ENCODE data around the gene ZNF770. TPM values are rescaled to one million over a fixed set of nuclear protein-coding genes. Genes with fewer than 3 reads are reported as not detected.
"Not testable (repeated sequence)": the region's sequence is repeated elsewhere in the genome, so short reads cannot be mapped to it uniquely, and the experiment has no call there.

The ZNF770 gene
- total RNA-seq, 3 donors from 2014 or later, result 52.1 to 60.3 (median 57.6) TPM

DNA sequence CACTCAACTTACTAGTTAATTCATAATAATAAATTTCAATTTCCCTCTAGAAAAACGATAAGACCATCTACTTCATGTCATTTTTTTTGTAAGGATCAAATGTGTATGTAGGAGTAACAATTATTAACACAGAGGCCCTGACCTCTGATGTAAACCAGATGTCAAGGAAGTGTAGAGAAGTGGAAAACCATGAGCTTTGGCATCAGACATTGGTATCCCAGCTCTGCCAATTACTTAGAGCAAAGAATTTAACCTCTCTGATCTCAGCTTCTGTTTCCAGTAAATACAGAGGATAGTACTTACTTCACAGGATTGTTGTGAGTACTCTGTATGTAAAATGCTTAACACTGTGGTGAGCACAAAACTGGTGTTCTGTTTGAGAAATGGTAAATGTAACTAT is 36.1 kb downstream of the ZNF770 start:
- no peak overlapping the region for H3K4me3 Mint-ChIP-seq
- peaks cover 21% of the 10 kb centered on the region for H3K36me3 Mint-ChIP-seq (ENCODE audit: insufficient read depth)
- H3K27me3 Mint-ChIP-seq (ENCODE audit: low read depth), result no peaks in the 10 kb centered on the region
- H3K4me1 Mint-ChIP-seq (ENCODE audit: low read depth), result peaks cover 5% of the 10 kb centered on the region
- ATAC-seq (no peak), DNase-seq (no peak)
- H3K9me3 Mint-ChIP-seq, result no peaks in the 10 kb centered on the region

DNA sequence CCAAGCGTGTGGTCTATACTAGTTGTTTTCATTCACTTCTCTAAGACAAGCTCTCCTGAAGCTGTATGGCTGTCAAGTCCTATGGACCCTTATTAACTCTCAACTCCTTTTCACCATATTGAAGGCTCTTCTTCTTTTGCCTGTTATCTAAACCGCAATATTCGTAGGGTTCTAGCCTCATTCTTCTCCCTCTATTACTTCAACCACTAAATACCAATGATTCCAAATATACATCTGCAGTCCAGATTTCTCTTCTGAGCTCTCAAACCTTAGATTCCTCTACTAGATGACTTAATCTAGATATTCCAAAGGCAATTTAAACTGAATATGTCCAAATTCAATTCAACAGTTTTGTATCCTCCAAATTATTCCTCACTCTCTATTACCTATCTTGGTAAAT is 43.2 kb downstream of the ZNF770 start:
- Mint-ChIP-seq H3K4me1 (ENCODE audit: low read depth) (no peaks in the 10 kb centered on the region), H3K36me3 (ENCODE audit: insufficient read depth) (peaks cover 23% of the 10 kb centered on the region), H3K27me3 (ENCODE audit: low read depth) (no peaks in the 10 kb centered on the region), H3K4me3 (no peak overlapping the region), H3K9me3 (no peaks in the 10 kb centered on the region)
- ATAC-seq, result no peak
- no peak for DNase-seq

DNA sequence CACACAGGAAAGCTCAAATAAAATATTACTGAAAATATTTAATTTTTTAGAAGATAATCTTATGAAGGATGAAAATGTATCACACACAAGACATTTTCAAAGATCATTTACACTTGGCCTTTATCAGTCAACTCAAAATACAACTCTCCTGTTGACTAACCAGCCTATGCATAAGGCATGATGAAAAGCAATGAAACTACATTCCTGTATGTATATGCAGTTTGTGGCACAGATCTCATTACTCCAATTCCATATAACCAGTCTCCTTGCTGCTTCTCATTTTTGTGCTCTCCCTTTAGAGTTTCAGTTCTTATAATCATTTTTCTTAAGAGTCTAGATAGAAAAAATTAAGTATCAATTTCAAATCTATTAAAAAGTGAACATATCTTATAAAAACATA is 44.4 kb downstream of the ZNF770 start:
- Mint-ChIP-seq H3K9me3 (no peaks in the 10 kb centered on the region), H3K36me3 (ENCODE audit: insufficient read depth) (peaks cover 27% of the 10 kb centered on the region), H3K27me3 (ENCODE audit: low read depth) (no peaks in the 10 kb centered on the region), H3K4me3 (no peak overlapping the region), H3K4me1 (ENCODE audit: low read depth) (no peaks in the 10 kb centered on the region)
- no peak for ATAC-seq
- DNase-seq, result no peak

DNA sequence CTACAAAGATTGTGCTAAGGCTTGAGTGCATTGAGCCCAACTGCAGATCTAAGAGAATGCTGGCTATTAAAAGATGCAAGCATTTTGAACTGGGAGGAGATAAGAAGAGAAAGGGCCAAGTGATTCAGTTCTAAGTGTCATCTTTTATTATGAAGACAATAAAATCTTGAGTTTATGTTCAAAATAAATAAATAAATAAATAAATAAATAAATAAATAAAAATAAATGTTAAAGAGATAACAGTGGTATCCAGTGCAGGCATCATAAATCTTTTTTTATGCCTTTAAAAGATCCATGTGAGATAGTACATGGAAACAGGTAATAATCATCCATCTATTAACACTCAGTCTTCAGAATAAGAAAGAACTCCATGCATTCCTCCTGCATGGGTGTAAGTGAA is 44.8 kb downstream of the ZNF770 start:
- H3K36me3 Mint-ChIP-seq (ENCODE audit: insufficient read depth), result peaks cover 29% of the 10 kb centered on the region
- not testable (repeated sequence) for H3K4me1 Mint-ChIP-seq (ENCODE audit: low read depth); H3K4me3 Mint-ChIP-seq; H3K9me3 Mint-ChIP-seq; H3K27me3 Mint-ChIP-seq (ENCODE audit: low read depth); DNase-seq; ATAC-seq

DNA sequence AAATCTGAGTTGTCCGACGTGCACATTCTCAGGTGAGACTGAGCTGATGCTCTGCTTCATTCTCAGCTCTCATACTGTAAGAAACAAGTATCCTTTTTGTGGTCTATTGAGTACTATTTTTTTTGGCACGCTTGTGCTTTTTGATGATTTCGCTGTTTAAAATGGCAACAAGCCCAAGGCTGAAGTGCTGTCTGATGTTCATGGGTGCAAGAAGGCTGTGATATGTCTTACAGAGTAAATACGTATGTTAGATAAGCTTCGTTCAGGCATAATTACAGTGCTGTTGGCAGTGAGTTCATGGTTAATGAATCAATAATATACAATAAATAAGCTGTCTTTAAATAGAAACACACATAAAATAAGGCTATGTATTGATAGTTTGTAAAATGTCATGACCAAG is 45.7 kb downstream of the ZNF770 start:
- peaks cover 30% of the 10 kb centered on the region for H3K36me3 Mint-ChIP-seq (ENCODE audit: insufficient read depth)

GRCh38 chr15:34941831-34942230 is 46.3 kb downstream of the ZNF770 start:
- Mint-ChIP-seq H3K4me3 (no peak overlapping the region), H3K36me3 (ENCODE audit: insufficient read depth) (peaks cover 30% of the 10 kb centered on the region), H3K9me3 (no peaks in the 10 kb centered on the region), H3K27me3 (ENCODE audit: low read depth) (no peaks in the 10 kb centered on the region), H3K4me1 (ENCODE audit: low read depth) (no peaks in the 10 kb centered on the region)
- ATAC-seq (no peak), DNase-seq (no peak)

More for the DNA sequence above, 45.7 kb downstream of the ZNF770 start:
- no peaks in the 10 kb centered on the region for H3K9me3 Mint-ChIP-seq
- no peak overlapping the region for H3K4me3 Mint-ChIP-seq
- no peak for DNase-seq
- H3K27me3 Mint-ChIP-seq (ENCODE audit: low read depth), result no peaks in the 10 kb centered on the region
- ATAC-seq, result no peak
- no peaks in the 10 kb centered on the region for H3K4me1 Mint-ChIP-seq (ENCODE audit: low read depth)

DNA sequence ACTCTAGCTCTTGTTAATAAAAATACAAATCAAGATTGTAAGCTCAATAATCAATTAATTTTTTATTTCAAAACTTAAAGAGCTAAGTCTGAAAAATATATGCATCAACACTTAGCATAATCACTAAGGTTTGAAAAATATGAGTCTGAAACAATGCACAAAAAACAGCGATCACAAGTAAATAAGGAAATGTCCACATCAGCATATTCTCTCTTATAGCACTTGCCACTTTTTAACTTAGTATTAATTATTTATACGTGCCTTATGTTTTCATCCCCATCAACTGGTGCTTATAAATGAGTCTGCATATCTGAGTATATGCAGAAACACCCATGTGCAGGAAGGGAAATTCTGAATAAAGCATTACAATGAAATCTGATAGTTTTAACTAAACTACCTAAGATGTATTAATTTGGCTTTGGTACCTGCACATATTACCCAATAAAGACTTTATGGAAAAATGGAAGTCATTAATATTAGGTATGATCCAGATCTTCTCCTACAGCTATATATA is 46.8 kb downstream of the ZNF770 start:
- no peak overlapping the region for H3K4me3 Mint-ChIP-seq
- H3K4me1 Mint-ChIP-seq (ENCODE audit: low read depth), result no peaks in the 10 kb centered on the region
- ATAC-seq (no peak), DNase-seq (no peak)
- no peaks in the 10 kb centered on the region for H3K9me3 Mint-ChIP-seq
- peaks cover 30% of the 10 kb centered on the region for H3K36me3 Mint-ChIP-seq (ENCODE audit: insufficient read depth)
- no peaks in the 10 kb centered on the region for H3K27me3 Mint-ChIP-seq (ENCODE audit: low read depth)

DNA sequence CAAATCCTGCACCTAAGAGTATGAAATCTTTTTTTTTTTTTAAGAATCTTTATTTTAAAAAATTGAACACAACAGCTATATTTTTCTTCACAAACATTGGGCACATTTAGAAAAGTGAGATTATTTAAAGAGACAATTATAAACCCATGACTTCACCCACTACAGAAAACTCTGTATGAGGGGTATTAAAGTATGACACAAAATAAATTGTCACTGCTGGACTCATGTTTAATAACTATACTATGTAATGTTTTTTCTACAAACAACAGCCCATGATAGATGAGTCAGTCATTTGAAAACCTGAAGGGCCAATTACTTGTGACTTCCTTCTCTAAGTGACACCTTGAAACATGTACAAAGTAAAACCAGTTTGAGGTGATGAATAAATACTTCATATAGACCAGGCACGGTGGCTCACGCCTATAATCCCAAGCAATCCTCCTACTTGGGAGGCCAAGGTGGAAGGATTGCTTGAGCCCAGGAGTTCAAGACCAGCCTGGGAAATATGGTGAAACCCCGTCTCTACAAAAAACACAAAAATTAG is 54.6 kb downstream of the ZNF770 start:
- Mint-ChIP-seq H3K4me3 (no peak overlapping the region), H3K4me1 (ENCODE audit: low read depth) (no peaks in the 10 kb centered on the region), H3K36me3 (ENCODE audit: insufficient read depth) (peaks cover 44% of the 10 kb centered on the region), H3K9me3 (no peaks in the 10 kb centered on the region), H3K27me3 (ENCODE audit: low read depth) (no peaks in the 10 kb centered on the region)
- no peak for DNase-seq
- no peak for ATAC-seq

GRCh38 chr15:34928349-34928748 is 59.7 kb downstream of the ZNF770 start:
- not testable (repeated sequence) for H3K4me3 Mint-ChIP-seq; H3K4me1 Mint-ChIP-seq (ENCODE audit: low read depth); ATAC-seq; H3K9me3 Mint-ChIP-seq; DNase-seq; H3K27me3 Mint-ChIP-seq (ENCODE audit: low read depth)
- H3K36me3 Mint-ChIP-seq (ENCODE audit: insufficient read depth), result peaks cover 55% of the 10 kb centered on the region

Other genes with a start within 250 kb of the ZNF770 start
- not detected for gene GJD2, start 233.3 kb downstream of the ZNF770 start, total RNA-seq
- gene ACTC1, start 192.7 kb downstream of the ZNF770 start, total RNA-seq, result not detected
- 10 to 100 TPM; 41.5 to 47.5 (median 43.3) TPM for gene AQR, start 18.5 kb downstream of the ZNF770 start, total RNA-seq
- gene NANOGP8, start 97.0 kb upstream of the ZNF770 start, total RNA-seq, result not detected

Measured in activated T-cell treated with anti-CD3 and anti-CD28 coated beads, Interleukin-2, amount 50 U/mL, for 4 hours (primary cell).